ENCODE measurements around the gene CELA1.

DNA sequence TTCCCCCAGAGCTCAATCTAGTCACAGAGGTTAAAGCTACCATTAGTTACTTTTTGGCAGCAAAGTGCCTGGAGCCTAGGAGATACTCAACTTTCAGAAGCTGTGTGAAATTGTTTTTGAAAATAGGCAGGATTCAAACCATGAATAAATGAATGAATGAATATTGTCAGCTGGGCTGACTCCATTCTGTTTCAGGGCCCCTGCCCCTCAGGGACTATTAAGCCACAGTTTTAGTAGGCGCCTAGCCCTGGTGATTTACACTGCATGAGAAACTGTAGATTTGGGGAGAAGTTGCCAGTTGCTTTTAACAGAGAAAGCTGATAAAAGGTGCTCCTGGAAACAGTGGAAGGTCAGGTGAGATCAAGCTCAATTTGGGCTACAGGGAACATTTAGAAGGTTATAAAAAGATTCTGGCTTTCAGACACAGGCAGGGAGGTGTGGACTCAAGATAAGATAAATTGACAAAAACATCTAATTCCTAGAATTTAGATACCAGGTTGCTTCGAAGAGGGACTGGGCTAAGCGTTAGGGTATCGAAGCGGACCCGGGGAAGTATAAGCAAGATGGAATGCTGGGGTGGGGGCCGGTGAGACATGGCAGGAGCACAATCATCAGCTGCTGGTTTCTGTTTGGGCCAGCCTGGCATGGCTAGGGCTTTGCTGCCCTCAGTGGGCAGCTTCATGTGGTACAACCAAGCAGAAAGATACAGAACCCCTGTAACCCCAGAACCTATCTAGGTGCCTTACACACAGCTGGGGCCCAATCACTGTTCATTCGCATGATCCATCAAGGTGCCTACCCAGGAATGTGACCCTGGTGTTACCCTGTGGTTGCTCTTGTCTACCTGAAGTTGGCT lies 14.9 kb upstream of the CELA1 start:
- TF ChIP-seq POLR2AphosphoS5 (IDR thresholded peaks at IDR 0.05; ENCODE audit: low read depth, low read length) (no peak), POLR2A (IDR thresholded peaks at IDR 0.05; ENCODE audit: low read depth, low read length) (no peak), SPI1 (IDR thresholded peaks at IDR 0.05; ENCODE audit: low read depth, low read length) (no peak)

Data from GM12891 (cell line).